K562 (cell line): ENCODE data around the gene ADGRB2. TPM values are rescaled to one million over a fixed set of nuclear protein-coding genes. Genes with fewer than 3 reads are reported as not detected.
A peak's percentile ranks its signal among the peaks of the same experiment; 100 is the strongest.

Source experiments
- ATAC-seq: fragments of 200-7000 bp; cut with Tn5 transposase; 3 replicates; pipeline ENCODE4 v1.9.1; 2020; ENCODE audit warnings: moderate library complexity
- BruUV-seq: library from RNA; stranded (reverse); fragments of 400-500 nt; replicated peaks from 2 replicates; lab custom pipeline; 2021; lab: Mats Ljungman, UMichigan
- CTCF ChIA-PET: fragments of 300-600 bp; formaldehyde crosslinking; extraction: SDS; loops from one replicate; lab custom pipeline; 2021; ENCODE audit warnings: low intra/inter-chr PET ratio; lab: Yijun Ruan, JAX
- POLR2A ChIA-PET: fragments of 300-600, 350-650 bp; sonication (Branson Sonifier 250); formaldehyde crosslinking; extraction: SDS; loops from one replicate; lab custom pipeline; 2021; ENCODE audit warnings: antibody characterized with exemption, inconsistent platforms; lab: Yijun Ruan, JAX
- DNase-seq, 4 experiments: peaks; one replicate each; pipeline versions ENCODE4 v3.0.0 to v3.0.0-alpha.2; 2011 to 2018; ENCODE audit warnings: low spot score in 3 of 4, mixed read lengths in 3 of 4; ENCODE audit errors: extremely low read depth in 1 of 4
- FAIRE-seq: peaks from 2 replicates; lab custom pipeline; 2011; peaks lifted over from hg19 to GRCh38; lab: Jason Lieb, UNC
- H2AFZ ChIP-seq: 2 replicates; pipeline ENCODE4 v1.6.0; 2011; ENCODE audit warnings: low read depth, low read length, control low read depth, inconsistent platforms
- H3K27ac ChIP-seq: fragments of 200-600 bp; 3 replicates; pipeline ENCODE4 v1.8.0; 2011; ENCODE audit warnings: low read depth, mild to moderate bottlenecking, control low read depth, inconsistent platforms, low read length, moderate library complexity, mixed read lengths; ENCODE audit errors: extremely low read depth
- H3K27me3 ChIP-seq, 2 experiments: fragments of 300-600 bp in 1 of 2; 2 replicates in 1 of 2; 3 replicates in 1 of 2; pipeline versions ENCODE4 v1.6.0 to v1.8.0; 2011; ENCODE audit warnings: inconsistent platforms in 2 of 2, low read length in 2 of 2, mild to moderate bottlenecking in 1 of 2, mixed read lengths in 1 of 2, moderate library complexity in 1 of 2; ENCODE audit not compliant: control insufficient read depth in 2 of 2, insufficient read depth in 2 of 2
- H3K36me3 ChIP-seq: fragments of 300-600 bp; 3 replicates; pipeline ENCODE4 v1.8.0; 2011; ENCODE audit warnings: mild to moderate bottlenecking, low read length, inconsistent platforms; ENCODE audit not compliant: control insufficient read depth, insufficient read depth
- H3K4me1 ChIP-seq, 2 experiments: fragments of 200-600 bp in 1 of 2; replicated peaks in 1 of 2; 2 replicates in 1 of 2; 3 replicates in 1 of 2; pipeline versions ENCODE4 v1.5.1 to v1.8.0; 2011; ENCODE audit warnings: inconsistent platforms in 2 of 2, low read length in 2 of 2, mild to moderate bottlenecking in 1 of 2, mixed read lengths in 1 of 2, moderate library complexity in 1 of 2; ENCODE audit not compliant: control insufficient read depth in 2 of 2, insufficient read depth in 2 of 2
- H3K4me2 ChIP-seq: 2 replicates; pipeline ENCODE4 v1.6.1; 2011; ENCODE audit warnings: low read length, control low read depth, inconsistent platforms, mixed read lengths; ENCODE audit not compliant: insufficient read depth
- H3K4me3 ChIP-seq: fragments of 200-600 bp; sonication (generic), shearing (Covaris generic); 2 replicates; pipeline ENCODE4 v1.5.1; 2016; ENCODE audit warnings: control low read depth, inconsistent platforms
- H3K79me2 ChIP-seq: fragments of 200-600 bp; 3 replicates; pipeline ENCODE4 v1.8.0; 2011; ENCODE audit warnings: low read length, inconsistent platforms; ENCODE audit not compliant: control insufficient read depth, insufficient read depth
- H3K9ac ChIP-seq, 2 experiments: 2 replicates each; pipeline versions ENCODE4 v1.6.0 to v1.6.1; 2011; ENCODE audit warnings: low read depth in 2 of 2, low read length in 2 of 2, control low read depth in 1 of 2, inconsistent platforms in 1 of 2, mild to moderate bottlenecking in 1 of 2, mixed read lengths in 1 of 2; ENCODE audit not compliant: insufficient read depth in 1 of 2
- H3K9me1 ChIP-seq: one replicate; pipeline ENCODE4 v1.6.0; 2011; ENCODE audit warnings: inconsistent platforms, mild to moderate bottlenecking, low read length, moderate library complexity; ENCODE audit not compliant: control insufficient read depth, insufficient read depth
- H3K9me3 ChIP-seq: replicated peaks from 2 replicates; pipeline ENCODE4 v1.5.1; 2011; ENCODE audit warnings: low read depth, low read length, inconsistent platforms; ENCODE audit not compliant: control insufficient read depth, insufficient read depth
- H4K20me1 ChIP-seq: replicated peaks from 2 replicates; pipeline ENCODE4 v1.6.1; 2011; ENCODE audit warnings: low read length, inconsistent platforms, mixed read lengths; ENCODE audit not compliant: control insufficient read depth, insufficient read depth
- CBFA2T2 ChIP-seq: fragments of 450-650 bp; conservative IDR thresholded peaks from 2 replicates; pipeline ENCODE4 v1.6.1; 2017; ENCODE audit warnings: mild to moderate bottlenecking
- CHCHD3 ChIP-seq: fragments of 250-450 bp; sonication (Bioruptor Pico); IDR thresholded peaks from 2 replicates; pipeline ENCODE4 v2.1.2; 2022; ENCODE audit warnings: mild to moderate bottlenecking
- ETS1 ChIP-seq: conservative IDR thresholded peaks from 2 replicates; pipeline ENCODE4 v1.6.1; 2011; ENCODE audit warnings: low read depth, mild to moderate bottlenecking, low read length; ENCODE audit not compliant: control insufficient read depth
- GMEB1 ChIP-seq: fragments of 250-450 bp; sonication (Bioruptor Pico); IDR thresholded peaks from 2 replicates; pipeline ENCODE4 v1.4.0; 2020; ENCODE audit warnings: mild to moderate bottlenecking
- MTA3 ChIP-seq: fragments of 450-650 bp; formaldehyde crosslinking; IDR thresholded peaks from 2 replicates; pipeline ENCODE4 v1.6.1; 2017; ENCODE audit warnings: mild to moderate bottlenecking, borderline replicate concordance
- RBBP5 ChIP-seq: fragments of 200-600 bp; sonication (generic); IDR thresholded peaks from 2 replicates; pipeline ENCODE4 v1.6.1; 2012; ENCODE audit warnings: borderline replicate concordance, mild to moderate bottlenecking, low read length, control low read depth, inconsistent platforms; ENCODE audit not compliant: insufficient read depth, poor library complexity, severe bottlenecking
- SAFB2 ChIP-seq: fragments of 200-400 bp; formaldehyde crosslinking; IDR thresholded peaks from 2 replicates; pipeline ENCODE4 v1.6.1; 2018; ENCODE audit warnings: borderline replicate concordance, low read length, low read depth, moderate library complexity; ENCODE audit not compliant: severe bottlenecking
- SIX5 ChIP-seq, 2 experiments: IDR thresholded peaks; 2 replicates each; pipeline ENCODE4 v1.6.1; 2011; ENCODE audit warnings: low read length in 2 of 2, borderline replicate concordance in 1 of 2, low read depth in 1 of 2, mild to moderate bottlenecking in 1 of 2, moderate library complexity in 1 of 2; ENCODE audit not compliant: insufficient read depth in 1 of 2
- SMAD3 ChIP-seq: fragments of 450-650 bp; formaldehyde crosslinking; conservative IDR thresholded peaks from 2 replicates; pipeline ENCODE4 v1.4.0; 2020; ENCODE audit warnings: mild to moderate bottlenecking
- SREBF2 ChIP-seq: sonication (generic); formaldehyde crosslinking; IDR thresholded peaks from 2 replicates; pipeline ENCODE4 v1.4.0; 2020; ENCODE audit warnings: mild to moderate bottlenecking, missing genetic modification reagents
- SRSF7 ChIP-seq: fragments of 200-400 bp; formaldehyde crosslinking; optimal IDR thresholded peaks from 2 replicates; pipeline ENCODE3; 2017; ENCODE audit warnings: mild to moderate bottlenecking, low read depth, low read length
- TAF7 ChIP-seq: fragments of 450-650 bp; IDR thresholded peaks from 2 replicates; pipeline ENCODE4 v1.6.1; 2016; ENCODE audit warnings: missing genetic modification characterization, missing compliant biosample characterization
- TCF7 ChIP-seq: sonication (generic); IDR thresholded peaks from 2 replicates; pipeline ENCODE4 v1.6.1; 2016; ENCODE audit warnings: antibody characterized with exemption, borderline replicate concordance
- ZC3H8 ChIP-seq: fragments of 450-650 bp; IDR thresholded peaks from 2 replicates; pipeline ENCODE4 v1.6.1; 2017
- ZKSCAN1 ChIP-seq: fragments of 150-350 bp; IDR thresholded peaks from 2 replicates; pipeline ENCODE4 v1.6.1; 2016; ENCODE audit warnings: low read depth, low read length
- ZNF133 ChIP-seq: fragments of 250-450 bp; sonication (Bioruptor Pico); IDR thresholded peaks from 2 replicates; pipeline ENCODE4 v1.4.0; 2020; ENCODE audit warnings: mild to moderate bottlenecking
- ZNF384 ChIP-seq: IDR thresholded peaks from 2 replicates; pipeline ENCODE4 v1.6.1; 2012; ENCODE audit warnings: low read depth, low read length, improper control_type of control experiment
- ZNF79 ChIP-seq: fragments of 250-450 bp; sonication (Bioruptor Pico); IDR thresholded peaks from 2 replicates; pipeline ENCODE4 v1.4.0; 2020; ENCODE audit warnings: low read depth, mild to moderate bottlenecking, moderate library complexity
- WGBS: fragments of 100-300 bp; shearing (Covaris generic); methylation state at CpG from one replicate; pipeline ENCODE4 v1.1.6; 2016; ENCODE audit warnings: low coverage, mixed read lengths; ENCODE audit not compliant: insufficient coverage; ENCODE audit errors: missing lambda C conversion rate; 5-methylcytosine and 5-hydroxymethylcytosine counted together
- in situ Hi-C: fragments of 300-500 bp; cut with MboI; formaldehyde crosslinking; loops from 4 replicates; pipeline ENCODE4 v1.15.0; 2018; ENCODE audit warnings: inconsistent platforms, mixed read lengths
- intact Hi-C: fragments of 100-400 bp; cut with micrococcal nuclease; formaldehyde crosslinking; loops from 2 replicates; pipeline ENCODE4 v1.14.2; 2022
- polyA plus RNA-seq, 8 experiments: library from polyadenylated mRNA; depleted of rRNA in 4 of 8; stranded (reverse) in 5 of 8; unstranded in 3 of 8; fragments of >200 nt; fragmentation: Nextera tagmentation in 2 of 8; fragmentation: Illumina TruSeq in 1 of 8; extraction: Ambion mirVana in 2 of 8; extraction: Trizol in 1 of 8; gene quantifications; 2 replicates each; pipeline versions ENCODE4 v1.2.1 to v1.2.3, GENCODE V29; 2011 to 2014; ENCODE audit warnings: inconsistent platforms in 1 of 8, missing spikeins in 1 of 8
- total RNA-seq, 7 experiments: library from RNA; depleted of rRNA in 6 of 7; stranded (reverse); fragments of >200 nt in 6 of 7; fragmentation: Illumina TruSeq in 2 of 7; extraction: Trizol in 2 of 7; gene quantifications; 2 replicates each; pipeline versions ENCODE4 v1.2.1 to v1.2.3, GENCODE V29; 2011 to 2021; ENCODE audit warnings: low replicate concordance in 1 of 7
- TF ChIP-seq, protein P1 (sequence below): IDR thresholded peaks from 2 replicates; pipeline ENCODE4 v1.6.1; 2016; ENCODE audit warnings: missing genetic modification characterization, missing compliant biosample characterization

ADGRB2 gene
- total and polyA plus RNA-seq, 9 of the 15 experiments (the other 6 are each of a cell fraction or from before 2014, with no cell fraction given) = 0.04 to 0.23 (median 0.20) TPM; not detected in 2

DNA sequence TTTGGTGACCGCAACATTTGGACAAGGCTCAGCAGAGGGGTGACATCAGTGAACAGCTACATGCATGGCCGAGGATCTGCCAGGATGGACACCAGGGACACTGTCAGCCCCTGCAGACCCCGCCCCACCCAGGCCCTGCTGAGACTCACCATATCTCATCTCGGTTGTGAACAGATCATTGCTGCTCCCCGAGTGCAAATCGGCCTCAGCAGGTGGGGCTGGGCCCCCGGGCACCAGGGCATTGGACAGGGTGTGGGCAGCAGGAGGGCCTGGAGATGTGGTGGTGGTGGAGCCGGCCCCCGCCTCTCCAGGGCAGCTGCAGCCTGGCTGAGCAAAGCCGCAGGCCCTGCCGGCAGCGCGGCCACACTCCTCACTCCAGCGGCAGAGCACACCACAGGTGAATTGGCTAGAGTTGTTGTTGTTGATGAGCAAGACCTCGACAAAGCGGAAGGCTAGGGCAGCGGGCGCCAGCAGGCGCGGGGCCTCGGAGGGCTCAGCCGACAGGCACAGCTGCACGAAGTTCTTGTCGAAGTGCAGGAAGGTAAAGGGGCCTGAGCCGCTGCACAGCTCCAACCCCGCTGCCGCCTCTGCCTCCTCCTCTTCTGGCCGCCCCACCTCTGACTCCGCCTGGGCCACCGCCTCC lies 8.2 kb downstream of the ADGRB2 start:
- Histone ChIP-seq H3K27me3 (peaks cover 45 to 80% of the 10 kb centered on the region in 2 experiments), H2AFZ (no peak overlapping the region), H3K4me1 (peaks cover under 1 to 28% of the 10 kb centered on the region in 2 experiments; a peak in 4 of 5 replicates), H3K79me2 (no peaks in the 10 kb centered on the region), H3K9me3 (no peaks in the 10 kb centered on the region), H3K27ac (no peak overlapping the region), H3K4me2 (no peak overlapping the region), H3K9me1 (no peaks in the 10 kb centered on the region), H4K20me1 (peaks cover 51% of the 10 kb centered on the region), H3K36me3 (no peaks in the 10 kb centered on the region), H3K9ac (no peak overlapping the region), H3K4me3 (no peak overlapping the region)
- FAIRE-seq (no peak), ATAC-seq (peak; percentile 11; the same call in 2 of the 3 replicates), DNase-seq (no peak)
- intact Hi-C loops (no loop called here), in situ Hi-C loops (no loop called here)
- ChIA-PET CTCF (no interaction called here), POLR2A (interaction anchor here (0.6 to 1.6 kb wide), 5 partner anchors 10 to 475 kb away, joined by 3 to 4 read pairs (median 3); no protein-coding TSS in a partner anchor)
- 23% methylated on average over 26 of the region's 30 CpGs for WGBS
- BruUV-seq = no TSS peak
- TF ChIP-seq MTA3 (no peak), ZKSCAN1 (no peak), CBFA2T2 (no peak), SIX5 (IDR thresholded peaks at IDR 0.05; ENCODE audit: borderline replicate concordance in 1 of 2, insufficient read depth in 1 of 2, low read depth in 1 of 2, low read length in 2 of 2) (no peak), GMEB1 (CRISPR knock-in tag) (no peak), ZNF79 (CRISPR knock-in tag) (no peak), RBBP5 (no peak), TAF7 (tag) (no peak), SMAD3 (CRISPR knock-in tag) (no peak), ZNF384 (no peak), SREBF2 (CRISPR knock-in tag) (no peak), SAFB2 (no peak), TCF7 (no peak), ZNF133 (no peak), ETS1 (no peak), ZC3H8 (no peak), SRSF7 (no peak), CHCHD3 (CRISPR knock-in tag) (no peak)
- TF ChIP-seq, protein P1, sequence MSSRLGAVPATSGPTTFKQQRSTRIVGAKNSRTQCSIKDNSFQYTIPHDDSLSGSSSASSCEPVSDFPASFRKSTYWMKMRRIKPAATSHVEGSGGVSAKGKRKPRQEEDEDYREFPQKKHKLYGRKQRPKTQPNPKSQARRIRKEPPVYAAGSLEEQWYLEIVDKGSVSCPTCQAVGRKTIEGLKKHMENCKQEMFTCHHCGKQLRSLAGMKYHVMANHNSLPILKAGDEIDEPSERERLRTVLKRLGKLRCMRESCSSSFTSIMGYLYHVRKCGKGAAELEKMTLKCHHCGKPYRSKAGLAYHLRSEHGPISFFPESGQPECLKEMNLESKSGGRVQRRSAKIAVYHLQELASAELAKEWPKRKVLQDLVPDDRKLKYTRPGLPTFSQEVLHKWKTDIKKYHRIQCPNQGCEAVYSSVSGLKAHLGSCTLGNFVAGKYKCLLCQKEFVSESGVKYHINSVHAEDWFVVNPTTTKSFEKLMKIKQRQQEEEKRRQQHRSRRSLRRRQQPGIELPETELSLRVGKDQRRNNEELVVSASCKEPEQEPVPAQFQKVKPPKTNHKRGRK (tag) = no peak
